K562 (cell line): ENCODE results near the gene AP3S2.

Source experiments
- CBFB ChIP-seq: sonication (generic); formaldehyde crosslinking; IDR thresholded peaks from 2 replicates; pipeline ENCODE4 v1.4.0; 2020; ENCODE audit warnings: mild to moderate bottlenecking, missing genetic modification reagents
- DPF2 ChIP-seq: fragments of 450-650 bp; IDR thresholded peaks from 2 replicates; pipeline ENCODE4 v1.6.1; 2016
- ELF1 ChIP-seq: fragments of 200-800 bp; sonication (Bioruptor generic); IDR thresholded peaks from 2 replicates; pipeline ENCODE4 v1.6.1; 2016; ENCODE audit warnings: missing genetic modification characterization, missing compliant biosample characterization
- ETV6 ChIP-seq, 3 experiments: fragments of 150-350 bp in 1 of 3; sonication (generic) in 1 of 3; formaldehyde crosslinking in 1 of 3; IDR thresholded peaks; 2 replicates each; pipeline versions ENCODE4 v1.6.1 to v1.8.0; 2014 to 2022; ENCODE audit warnings: borderline replicate concordance in 2 of 3, low read depth in 2 of 3, antibody characterized with exemption in 1 of 3, low read length in 1 of 3, mild to moderate bottlenecking in 1 of 3, missing genetic modification reagents in 1 of 3
- EWSR1 ChIP-seq: fragments of 450-650 bp; IDR thresholded peaks from 2 replicates; pipeline ENCODE4 v1.6.1; 2018; ENCODE audit warnings: borderline replicate concordance, mild to moderate bottlenecking, low read depth, moderate library complexity; ENCODE audit not compliant: partially characterized antibody
- KHSRP ChIP-seq: fragments of 450-650 bp; IDR thresholded peaks from 2 replicates; pipeline ENCODE4 v1.6.1; 2017
- MAX ChIP-seq: sonication (generic); formaldehyde crosslinking; IDR thresholded peaks from 2 replicates; pipeline ENCODE4 v1.9.0; 2022; ENCODE audit warnings: mild to moderate bottlenecking, missing genetic modification reagents
- PCBP1 ChIP-seq: fragments of 200-400 bp; formaldehyde crosslinking; IDR thresholded peaks from 2 replicates; pipeline ENCODE4 v1.6.1; 2018; ENCODE audit warnings: mild to moderate bottlenecking, low read depth, low read length; ENCODE audit not compliant: poor library complexity, severe bottlenecking
- RNF2 ChIP-seq: sonication (generic); IDR thresholded peaks from 2 replicates; pipeline ENCODE4 v1.6.1; 2016
- YY1 ChIP-seq, 3 experiments: IDR thresholded peaks; 2 replicates each; pipeline ENCODE4 v1.6.1; 2011; ENCODE audit warnings: low read length in 2 of 3, mild to moderate bottlenecking in 2 of 3, moderate library complexity in 2 of 3, borderline replicate concordance in 1 of 3, control low read depth in 1 of 3, low read depth in 1 of 3; ENCODE audit not compliant: insufficient read depth in 3 of 3, insufficient replicate concordance in 2 of 3, control insufficient read depth in 1 of 3, insufficient read length in 1 of 3; ENCODE audit errors: extremely low read depth in 1 of 3
- ZKSCAN1 ChIP-seq: fragments of 150-350 bp; IDR thresholded peaks from 2 replicates; pipeline ENCODE4 v1.6.1; 2016; ENCODE audit warnings: low read depth, low read length
- ZNF274 ChIP-seq: IDR thresholded peaks from 2 replicates; pipeline ENCODE4 v1.6.1; 2011; ENCODE audit warnings: low read depth, mild to moderate bottlenecking, low read length, moderate library complexity, borderline replicate concordance
- TF ChIP-seq, protein P1 (sequence below), 3 experiments: IDR thresholded peaks in 2 of 3; conservative IDR thresholded peaks in 1 of 3; 2 replicates each; pipeline ENCODE4 v1.5.1; 2011 to 2012; ENCODE audit warnings: low read length in 3 of 3, mild to moderate bottlenecking in 3 of 3, control low read depth in 2 of 3, improper control_type of control experiment in 1 of 3, inconsistent platforms in 1 of 3, low read depth in 1 of 3, mixed read lengths in 1 of 3, moderate library complexity in 1 of 3; ENCODE audit not compliant: insufficient read depth in 2 of 3
- TF ChIP-seq, protein P2 (sequence below), 2 experiments: fragments of 150-350 bp in 1 of 2; IDR thresholded peaks; 2 replicates each; pipeline ENCODE4 v1.6.1; 2012 to 2016; ENCODE audit warnings: low read depth in 2 of 2, low read length in 2 of 2, mild to moderate bottlenecking in 1 of 2, moderate library complexity in 1 of 2

- TF ChIP-seq, protein P1, sequence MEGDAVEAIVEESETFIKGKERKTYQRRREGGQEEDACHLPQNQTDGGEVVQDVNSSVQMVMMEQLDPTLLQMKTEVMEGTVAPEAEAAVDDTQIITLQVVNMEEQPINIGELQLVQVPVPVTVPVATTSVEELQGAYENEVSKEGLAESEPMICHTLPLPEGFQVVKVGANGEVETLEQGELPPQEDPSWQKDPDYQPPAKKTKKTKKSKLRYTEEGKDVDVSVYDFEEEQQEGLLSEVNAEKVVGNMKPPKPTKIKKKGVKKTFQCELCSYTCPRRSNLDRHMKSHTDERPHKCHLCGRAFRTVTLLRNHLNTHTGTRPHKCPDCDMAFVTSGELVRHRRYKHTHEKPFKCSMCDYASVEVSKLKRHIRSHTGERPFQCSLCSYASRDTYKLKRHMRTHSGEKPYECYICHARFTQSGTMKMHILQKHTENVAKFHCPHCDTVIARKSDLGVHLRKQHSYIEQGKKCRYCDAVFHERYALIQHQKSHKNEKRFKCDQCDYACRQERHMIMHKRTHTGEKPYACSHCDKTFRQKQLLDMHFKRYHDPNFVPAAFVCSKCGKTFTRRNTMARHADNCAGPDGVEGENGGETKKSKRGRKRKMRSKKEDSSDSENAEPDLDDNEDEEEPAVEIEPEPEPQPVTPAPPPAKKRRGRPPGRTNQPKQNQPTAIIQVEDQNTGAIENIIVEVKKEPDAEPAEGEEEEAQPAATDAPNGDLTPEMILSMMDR (IDR thresholded peaks at IDR 0.05 in 2 of 3, conservative IDR thresholded peaks at IDR 0.05 in 1 of 3; ENCODE audit: insufficient read depth in 2 of 3, low read depth in 1 of 3, low read length in 3 of 3), result no peak
- TF ChIP-seq DPF2, result no peak
- TF ChIP-seq KHSRP, result no peak
- no peak for TF ChIP-seq ZNF274
- TF ChIP-seq YY1 (IDR thresholded peaks at IDR 0.05; ENCODE audit: borderline replicate concordance in 1 of 3, control insufficient read depth in 1 of 3, extremely low read depth in 1 of 3, insufficient read depth in 3 of 3, insufficient read length in 1 of 3, insufficient replicate concordance in 2 of 3, low read depth in 1 of 3, low read length in 2 of 3), result no peak
- no peak for TF ChIP-seq CBFB (CRISPR knock-in tag)
- no peak for TF ChIP-seq EWSR1
- TF ChIP-seq ELF1, result no peak
- TF ChIP-seq ETV6 (IDR thresholded peaks at IDR 0.05; ENCODE audit: borderline replicate concordance in 1 of 2, low read depth in 2 of 2, low read length in 1 of 2), result no peak
- TF ChIP-seq ETV6 (CRISPR knock-in tag; IDR thresholded peaks at IDR 0.05; ENCODE audit: borderline replicate concordance), result no peak
- no peak for TF ChIP-seq ZKSCAN1
- TF ChIP-seq RNF2, result no peak
- TF ChIP-seq MAX (CRISPR knock-in tag), result no peak
- TF ChIP-seq PCBP1, result no peak
- TF ChIP-seq, protein P2, sequence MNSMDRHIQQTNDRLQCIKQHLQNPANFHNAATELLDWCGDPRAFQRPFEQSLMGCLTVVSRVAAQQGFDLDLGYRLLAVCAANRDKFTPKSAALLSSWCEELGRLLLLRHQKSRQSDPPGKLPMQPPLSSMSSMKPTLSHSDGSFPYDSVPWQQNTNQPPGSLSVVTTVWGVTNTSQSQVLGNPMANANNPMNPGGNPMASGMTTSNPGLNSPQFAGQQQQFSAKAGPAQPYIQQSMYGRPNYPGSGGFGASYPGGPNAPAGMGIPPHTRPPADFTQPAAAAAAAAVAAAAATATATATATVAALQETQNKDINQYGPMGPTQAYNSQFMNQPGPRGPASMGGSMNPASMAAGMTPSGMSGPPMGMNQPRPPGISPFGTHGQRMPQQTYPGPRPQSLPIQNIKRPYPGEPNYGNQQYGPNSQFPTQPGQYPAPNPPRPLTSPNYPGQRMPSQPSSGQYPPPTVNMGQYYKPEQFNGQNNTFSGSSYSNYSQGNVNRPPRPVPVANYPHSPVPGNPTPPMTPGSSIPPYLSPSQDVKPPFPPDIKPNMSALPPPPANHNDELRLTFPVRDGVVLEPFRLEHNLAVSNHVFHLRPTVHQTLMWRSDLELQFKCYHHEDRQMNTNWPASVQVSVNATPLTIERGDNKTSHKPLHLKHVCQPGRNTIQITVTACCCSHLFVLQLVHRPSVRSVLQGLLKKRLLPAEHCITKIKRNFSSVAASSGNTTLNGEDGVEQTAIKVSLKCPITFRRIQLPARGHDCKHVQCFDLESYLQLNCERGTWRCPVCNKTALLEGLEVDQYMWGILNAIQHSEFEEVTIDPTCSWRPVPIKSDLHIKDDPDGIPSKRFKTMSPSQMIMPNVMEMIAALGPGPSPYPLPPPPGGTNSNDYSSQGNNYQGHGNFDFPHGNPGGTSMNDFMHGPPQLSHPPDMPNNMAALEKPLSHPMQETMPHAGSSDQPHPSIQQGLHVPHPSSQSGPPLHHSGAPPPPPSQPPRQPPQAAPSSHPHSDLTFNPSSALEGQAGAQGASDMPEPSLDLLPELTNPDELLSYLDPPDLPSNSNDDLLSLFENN (IDR thresholded peaks at IDR 0.05; ENCODE audit: low read depth in 2 of 2, low read length in 2 of 2), result no peak
Measured at GRCh38 chr15:89876396-89877082, 17.3 kb downstream of the AP3S2 start.
